Ishikawa (cell line): ENCODE results near the gene AUTS2.

Experiments
- CEBPB ChIP-seq: IDR thresholded peaks from 2 replicates; pipeline ENCODE4 v1.6.1; 2012
- CREB1 ChIP-seq: IDR thresholded peaks from 2 replicates; pipeline ENCODE4 v1.6.1; 2012; ENCODE audit warnings: low read depth
- EGR1 ChIP-seq: IDR thresholded peaks from 2 replicates; pipeline ENCODE4 v1.6.1; 2012
- EP300 ChIP-seq: IDR thresholded peaks from 2 replicates; pipeline ENCODE4 v1.6.1; 2012; ENCODE audit warnings: borderline replicate concordance
- FOXM1 ChIP-seq: IDR thresholded peaks from 2 replicates; pipeline ENCODE4 v1.6.1; 2012; ENCODE audit warnings: low read depth, borderline replicate concordance
- MAX ChIP-seq: IDR thresholded peaks from 2 replicates; pipeline ENCODE4 v1.6.1; 2012
- NFIC ChIP-seq: IDR thresholded peaks from 2 replicates; pipeline ENCODE4 v1.6.1; 2012
- RAD21 ChIP-seq: IDR thresholded peaks from 2 replicates; pipeline ENCODE4 v1.6.1; 2012; ENCODE audit warnings: low read depth
- REST ChIP-seq: IDR thresholded peaks from 2 replicates; pipeline ENCODE4 v1.6.1; 2012; ENCODE audit warnings: low read depth, mild to moderate bottlenecking
- TAF1 ChIP-seq: IDR thresholded peaks from 2 replicates; pipeline ENCODE4 v1.6.1; 2012; ENCODE audit warnings: low read depth, mild to moderate bottlenecking
- TCF12 ChIP-seq: IDR thresholded peaks from 2 replicates; pipeline ENCODE4 v1.6.1; 2012; ENCODE audit warnings: low read depth
- YY1 ChIP-seq: IDR thresholded peaks from 2 replicates; pipeline ENCODE4 v1.6.1; 2012; ENCODE audit warnings: low read depth
- TF ChIP-seq, protein P1 (sequence below): IDR thresholded peaks from 2 replicates; pipeline ENCODE4 v1.6.1; 2012

AUTS2 gene

GRCh38 chr7:69748530-69748929 is 150.3 kb downstream of the AUTS2 start:
- TF ChIP-seq RAD21, result no peak
- no peak for TF ChIP-seq TAF1
- no peak for TF ChIP-seq YY1

DNA sequence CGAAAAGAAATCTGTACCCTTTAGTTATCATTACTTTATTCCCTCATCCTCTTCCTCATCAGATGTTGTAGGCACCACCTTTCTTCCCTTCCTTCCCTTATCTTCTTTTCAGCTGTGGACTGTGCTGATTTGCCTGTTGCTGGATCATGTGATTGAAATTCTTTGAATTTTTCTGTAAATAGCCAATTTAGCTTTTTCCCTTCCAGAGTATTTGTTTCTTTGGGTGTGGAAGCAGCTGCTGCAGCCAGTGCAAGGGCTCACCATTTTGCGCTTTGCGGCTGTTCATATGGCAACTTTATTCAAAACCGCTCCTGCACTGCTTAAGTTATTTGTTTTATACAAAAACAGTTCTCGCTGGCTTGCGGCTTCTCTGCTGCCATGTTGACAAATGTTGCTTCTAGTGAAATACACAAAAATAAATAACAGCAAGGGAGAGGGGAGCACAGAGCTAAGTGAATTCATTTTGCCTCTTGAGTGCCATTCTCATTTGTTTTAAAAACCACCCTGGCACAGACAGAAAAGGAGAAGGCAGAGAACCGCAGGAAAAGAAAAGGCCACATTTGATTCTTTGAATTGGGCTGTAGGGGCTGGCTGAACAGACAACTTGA is 151.2 kb downstream of the AUTS2 start:
- TF ChIP-seq FOXM1 (no peak), EP300 (no peak), TCF12 (no peak)
- TF ChIP-seq, protein P1, sequence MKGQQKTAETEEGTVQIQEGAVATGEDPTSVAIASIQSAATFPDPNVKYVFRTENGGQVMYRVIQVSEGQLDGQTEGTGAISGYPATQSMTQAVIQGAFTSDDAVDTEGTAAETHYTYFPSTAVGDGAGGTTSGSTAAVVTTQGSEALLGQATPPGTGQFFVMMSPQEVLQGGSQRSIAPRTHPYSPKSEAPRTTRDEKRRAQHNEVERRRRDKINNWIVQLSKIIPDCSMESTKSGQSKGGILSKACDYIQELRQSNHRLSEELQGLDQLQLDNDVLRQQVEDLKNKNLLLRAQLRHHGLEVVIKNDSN, result no peak

DNA sequence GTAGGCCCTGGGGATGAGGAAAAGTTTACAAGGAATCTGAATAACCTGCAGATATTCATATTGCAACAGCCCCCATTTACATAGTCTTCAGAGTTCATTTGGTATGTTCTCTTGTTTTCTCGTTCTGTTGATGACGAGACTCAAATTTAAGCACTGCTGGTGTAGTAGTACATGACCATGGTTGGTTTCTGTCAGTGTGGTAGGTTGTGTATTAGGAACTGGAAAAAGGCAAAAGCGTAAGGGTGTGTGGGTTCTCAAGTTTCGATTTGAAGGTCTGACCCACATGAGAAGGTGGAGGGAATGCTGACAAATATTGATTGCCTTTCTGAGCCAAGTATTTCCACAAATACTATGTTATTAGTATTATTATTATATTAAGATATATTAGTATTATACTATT is 151.7 kb downstream of the AUTS2 start:
- TF ChIP-seq CREB1 (no peak), TCF12 (no peak), REST (no peak), RAD21 (no peak), NFIC (no peak), YY1 (no peak), MAX (no peak)

DNA sequence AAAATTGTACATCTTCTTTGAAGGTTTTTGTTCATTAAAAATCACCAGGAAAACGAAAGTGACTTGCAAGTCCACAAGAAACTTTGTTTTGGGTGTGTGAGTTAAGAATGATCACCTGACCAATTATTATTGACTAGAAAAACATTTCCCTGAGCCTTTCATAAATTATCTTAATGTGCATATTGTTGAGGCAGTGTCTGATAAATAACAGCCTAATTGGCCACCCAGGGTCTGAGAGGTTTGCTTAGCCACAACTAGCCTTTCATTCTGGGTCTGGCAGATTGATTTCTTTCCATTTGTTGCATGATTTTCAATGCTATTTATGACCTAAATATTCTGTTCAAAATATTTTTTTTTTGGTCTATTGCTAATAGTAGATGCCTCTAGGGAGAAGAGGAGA is 152.8 kb downstream of the AUTS2 start:
- TF ChIP-seq TAF1, result no peak
- no peak for TF ChIP-seq YY1
- TF ChIP-seq MAX, result no peak
- no peak for TF ChIP-seq REST
- TF ChIP-seq EP300, result no peak

GRCh38 chr7:69753981-69754380 is 155.7 kb downstream of the AUTS2 start:
- TF ChIP-seq YY1, result no peak

DNA sequence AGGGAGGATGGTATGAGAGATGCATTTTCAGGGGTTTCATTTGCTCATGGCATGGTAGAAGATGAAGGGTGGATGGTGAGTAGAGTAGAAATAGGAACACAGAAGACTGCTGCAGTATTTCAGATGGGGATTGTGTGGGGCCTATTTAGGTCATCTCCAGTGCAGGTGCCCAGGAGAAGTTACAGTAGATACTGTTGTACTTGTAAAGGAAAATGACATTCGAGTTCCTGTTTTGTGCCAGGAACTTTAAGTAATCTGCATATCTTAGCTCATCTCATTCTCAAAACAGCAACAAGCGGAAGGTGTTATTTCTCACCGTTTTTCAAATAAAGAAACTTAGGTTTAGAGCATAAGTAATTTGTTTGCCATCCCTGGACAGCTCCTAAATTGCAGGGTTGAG is 156.2 kb downstream of the AUTS2 start:
- TF ChIP-seq CEBPB (no peak), MAX (no peak), EP300 (no peak), YY1 (no peak), TCF12 (no peak), RAD21 (no peak), EGR1 (no peak), REST (no peak)

DNA sequence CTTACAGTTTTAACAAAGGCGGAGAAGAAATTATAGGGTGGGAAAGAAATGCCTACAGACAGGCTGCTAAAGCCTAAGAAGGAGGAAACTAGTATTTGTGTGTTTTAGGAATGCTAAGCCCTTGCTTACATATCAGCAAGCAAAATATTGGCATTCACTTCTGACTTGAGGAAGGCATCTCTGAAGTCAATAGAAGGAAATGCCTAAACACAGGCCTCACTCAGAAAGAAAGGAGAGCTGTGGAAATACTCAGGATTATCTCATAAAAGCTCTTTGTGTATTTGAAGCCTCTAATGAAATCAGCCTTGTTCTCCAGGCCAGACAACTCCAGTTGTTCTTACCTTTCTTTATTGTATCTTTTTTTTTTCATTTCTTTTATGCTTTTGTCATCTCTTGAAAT is 158.0 kb downstream of the AUTS2 start:
- TF ChIP-seq CEBPB (no peak), EGR1 (no peak)
- TF ChIP-seq, protein P1, result no peak
